Activated T-cell treated with anti-CD3 and anti-CD28 coated beads, Interleukin-2, amount 50 U/mL, for 1 hour (primary cell): ENCODE data around the gene CAMKV.
"Not testable (repeated sequence)": the region's sequence is repeated elsewhere in the genome, so short reads cannot be mapped to it uniquely, and the experiment has no call there.

Experiments
- DNase-seq: peaks from one replicate; pipeline ENCODE4 v3.0.0-alpha.2; 2020

The CAMKV gene

DNA sequence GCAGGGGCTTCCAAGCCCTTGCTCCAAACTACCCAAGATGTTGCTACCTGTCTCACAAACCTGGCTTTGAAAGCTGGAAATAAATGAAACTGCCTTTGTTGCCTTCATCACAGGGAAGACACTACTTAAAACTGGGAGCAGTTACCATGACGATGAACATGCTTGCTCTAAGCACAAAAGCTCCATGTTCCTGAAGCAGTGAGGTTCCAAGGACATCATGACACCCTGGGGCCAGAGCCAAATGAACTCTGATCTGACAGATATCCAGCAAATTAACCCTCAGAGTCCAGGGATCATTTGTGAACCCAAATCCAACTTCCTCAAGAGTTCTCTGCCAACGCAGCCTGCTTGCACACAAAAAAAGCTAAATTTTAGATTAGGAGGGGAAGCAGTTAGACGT lies 24.0 kb downstream of the CAMKV start:
- DNase-seq = no peak

DNA sequence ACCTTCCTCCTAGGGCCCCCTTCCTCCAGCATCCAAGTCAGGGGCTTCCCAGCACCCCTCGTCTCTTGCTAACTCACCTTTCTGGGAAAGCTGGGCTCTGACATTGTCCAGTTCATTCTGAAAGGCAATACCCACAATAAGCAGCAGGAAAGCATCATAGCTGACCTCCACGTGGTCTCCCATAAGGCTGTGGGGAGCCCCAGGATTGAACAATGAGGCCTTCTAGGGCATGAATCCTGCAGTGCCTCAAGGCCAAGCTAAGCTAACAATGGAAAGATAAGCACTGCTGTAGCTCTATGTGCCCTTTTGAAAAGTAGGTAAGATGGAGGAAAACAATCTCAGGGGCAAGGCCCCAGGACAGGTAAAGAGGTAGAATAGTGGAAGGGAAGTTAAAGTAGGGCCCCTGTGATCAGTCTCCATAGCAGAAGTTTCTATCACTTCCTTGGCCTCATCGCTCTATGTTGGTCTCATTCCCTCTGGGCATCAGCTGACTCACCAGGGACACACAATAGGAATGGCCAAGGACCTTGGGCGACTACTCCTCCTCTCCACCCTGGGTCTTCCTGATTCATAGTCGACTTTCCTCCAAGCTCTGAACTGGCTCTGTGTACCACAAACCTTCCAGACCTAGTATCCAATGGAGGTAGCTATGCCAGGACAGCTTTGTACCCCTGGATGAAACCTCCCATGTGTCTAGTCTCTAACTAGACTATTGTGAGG lies 25.1 kb downstream of the CAMKV start:
- no peak for DNase-seq

DNA sequence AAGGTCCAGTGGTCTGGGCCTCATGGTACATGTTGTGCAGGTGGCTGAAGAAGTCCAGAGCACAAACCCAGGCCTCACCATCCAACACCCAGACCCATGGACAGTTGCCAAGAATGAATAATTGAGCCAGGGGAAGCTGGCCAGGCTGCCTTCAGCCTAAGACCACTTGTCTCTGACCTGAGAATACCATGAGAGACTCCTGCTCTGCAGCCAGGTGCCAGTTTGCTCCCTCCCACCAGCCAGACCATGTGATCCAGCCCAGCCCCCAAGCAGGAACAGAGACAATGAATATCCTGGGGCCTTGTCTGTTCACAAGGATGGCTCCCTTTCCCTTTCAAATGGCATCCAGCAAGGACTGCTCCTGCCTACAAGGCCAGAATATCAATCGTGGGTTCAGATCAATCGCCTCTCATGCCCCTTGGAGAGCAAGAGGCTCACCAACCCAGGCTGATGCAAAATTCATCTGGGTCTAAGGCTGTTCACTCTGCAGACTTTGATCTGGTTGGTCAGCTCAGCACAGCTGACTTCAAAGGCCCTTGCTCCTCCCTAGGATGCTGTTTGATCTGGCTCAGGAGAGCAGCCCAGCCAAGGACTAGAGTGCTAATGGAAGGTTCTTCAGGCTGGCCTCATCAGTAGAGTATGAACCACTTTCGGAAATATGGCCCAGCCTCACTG lies 26.7 kb downstream of the CAMKV start:
- no peak for DNase-seq

DNA sequence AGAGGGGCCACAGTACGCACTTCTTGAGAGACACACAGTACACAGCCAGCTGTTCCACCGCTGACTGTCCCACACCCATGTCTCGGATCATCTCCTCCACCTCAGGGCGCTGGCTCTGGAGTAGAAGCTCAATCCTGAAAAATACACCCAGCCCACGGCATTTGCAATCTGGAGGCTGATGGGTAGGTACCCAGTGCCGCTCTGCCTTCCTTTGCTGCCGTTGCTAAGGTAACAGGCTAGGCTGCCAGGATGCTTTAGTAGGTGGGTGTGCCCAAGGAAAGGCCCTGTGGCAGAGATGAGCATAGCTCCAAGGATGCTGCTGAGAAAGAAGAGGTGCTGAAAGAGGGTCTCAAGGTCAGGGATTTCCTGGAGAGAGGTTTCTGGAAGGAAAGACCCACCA lies 27.9 kb downstream of the CAMKV start:
- DNase-seq = no peak

DNA sequence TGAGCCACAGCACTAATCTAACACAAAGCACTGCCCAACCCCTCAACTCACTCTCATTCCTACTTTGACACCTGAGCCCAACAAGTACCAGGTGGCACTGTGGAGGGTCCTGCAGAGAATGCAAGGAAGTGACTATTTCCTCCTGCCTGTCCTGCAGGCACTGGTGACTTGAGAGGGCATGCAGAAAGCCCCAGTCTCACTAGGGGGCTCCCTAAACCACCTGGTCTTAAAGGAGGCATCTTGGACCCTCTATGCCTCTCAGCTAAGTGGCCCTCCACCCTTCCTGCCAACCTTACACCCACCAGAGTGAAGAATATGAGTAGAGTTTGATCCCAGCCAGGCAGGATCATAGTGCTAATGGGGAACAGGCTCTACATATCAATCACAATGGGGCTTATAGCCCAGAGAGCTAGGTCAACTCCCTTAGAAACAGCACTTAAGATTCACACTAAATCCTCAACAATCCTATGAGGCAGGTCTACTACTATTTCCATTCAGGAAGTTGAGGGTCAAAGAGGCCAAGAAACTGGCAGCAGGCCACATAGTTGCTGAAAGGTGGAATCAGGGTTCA lies 28.5 kb downstream of the CAMKV start:
- no peak for DNase-seq

DNA sequence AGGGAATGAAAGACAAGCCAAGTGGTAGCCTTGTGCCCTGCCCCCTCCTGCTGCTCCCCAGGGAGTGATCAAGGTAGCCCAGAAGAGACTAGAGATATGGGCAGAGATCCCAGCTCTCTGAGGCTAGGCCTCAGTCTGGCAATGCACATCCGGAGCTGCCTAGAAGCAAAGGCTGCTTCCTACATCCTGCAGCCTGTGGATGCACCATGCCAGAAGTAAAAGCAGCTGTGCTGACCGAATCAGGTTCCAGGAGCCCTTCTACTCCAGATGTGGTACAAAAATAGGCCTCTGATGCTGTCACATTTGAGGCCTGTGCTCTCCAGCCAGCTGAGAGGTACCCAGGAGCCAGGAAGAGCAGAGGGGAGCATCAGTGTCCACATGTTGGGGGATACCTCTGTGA lies 29.3 kb downstream of the CAMKV start:
- DNase-seq = no peak

DNA sequence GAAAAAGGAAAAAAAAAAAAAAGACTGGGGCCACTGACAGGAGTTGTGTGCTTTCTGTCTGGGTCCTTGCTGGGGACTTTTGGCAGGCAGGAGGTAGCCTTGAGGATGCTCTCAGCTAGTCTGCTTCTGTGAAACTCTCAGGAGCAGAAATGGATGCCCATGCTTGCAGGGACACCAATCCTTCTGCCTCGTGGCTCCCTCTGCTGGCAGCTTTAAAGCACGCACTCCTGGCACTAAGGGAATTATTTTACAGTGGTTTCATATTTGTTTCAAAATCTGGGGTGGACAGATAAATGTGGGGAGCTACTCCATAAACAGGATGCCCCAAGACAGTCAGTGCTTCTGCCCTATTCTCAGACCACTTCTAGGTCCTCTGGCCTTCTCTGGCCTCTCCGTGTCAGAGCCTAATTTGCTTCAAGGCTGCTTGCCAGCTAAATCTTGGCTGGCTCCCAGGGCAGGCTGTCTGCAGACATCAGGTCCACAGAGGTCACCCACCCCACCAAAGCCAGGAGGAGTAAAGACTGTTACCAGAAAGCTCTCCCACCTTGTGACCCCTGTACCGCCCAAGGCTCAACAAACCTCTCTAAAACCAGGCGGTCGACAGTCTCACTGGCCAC lies 30.4 kb downstream of the CAMKV start:
- DNase-seq = peak; percentile 80

DNA sequence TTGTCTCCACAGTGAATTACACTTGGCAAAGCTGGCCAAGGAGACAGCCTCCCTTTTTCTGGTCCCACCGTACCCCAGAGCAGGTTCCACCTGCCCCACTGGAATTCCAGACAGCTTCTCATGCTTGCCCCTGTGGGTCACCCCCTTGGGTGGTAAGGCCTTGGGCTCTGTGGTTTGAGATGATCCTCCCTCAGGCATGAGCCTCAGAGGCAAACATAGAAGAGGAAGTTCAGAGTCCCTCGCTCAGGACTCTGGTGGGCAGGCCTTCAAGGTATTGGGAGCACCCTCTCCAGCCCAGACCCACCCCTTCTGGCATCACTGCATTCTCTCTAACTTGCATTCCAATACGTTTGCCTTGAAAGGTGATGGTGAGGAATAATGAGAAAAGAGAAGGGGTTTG lies 38.4 kb downstream of the CAMKV start:
- no peak for DNase-seq

DNA sequence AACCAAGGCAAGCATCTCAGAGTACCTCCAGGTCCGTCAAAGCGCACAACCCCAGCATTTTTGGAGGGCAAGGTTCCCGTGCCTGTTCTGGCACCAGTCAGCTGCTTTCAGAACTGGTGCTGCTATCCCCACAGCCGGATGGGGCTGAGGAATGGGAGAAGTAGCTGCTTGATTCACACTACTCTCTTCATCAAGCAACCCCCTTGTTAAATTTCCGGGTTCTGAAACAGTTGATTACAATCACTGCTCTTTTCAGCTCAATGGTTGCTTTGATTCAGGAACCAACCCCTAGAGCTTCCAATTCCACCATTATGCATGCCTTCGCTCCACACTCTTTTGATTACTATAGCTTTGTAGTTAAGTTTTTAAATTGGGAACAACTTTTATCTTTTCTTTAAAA lies 43.7 kb downstream of the CAMKV start:
- no peak for DNase-seq

DNA sequence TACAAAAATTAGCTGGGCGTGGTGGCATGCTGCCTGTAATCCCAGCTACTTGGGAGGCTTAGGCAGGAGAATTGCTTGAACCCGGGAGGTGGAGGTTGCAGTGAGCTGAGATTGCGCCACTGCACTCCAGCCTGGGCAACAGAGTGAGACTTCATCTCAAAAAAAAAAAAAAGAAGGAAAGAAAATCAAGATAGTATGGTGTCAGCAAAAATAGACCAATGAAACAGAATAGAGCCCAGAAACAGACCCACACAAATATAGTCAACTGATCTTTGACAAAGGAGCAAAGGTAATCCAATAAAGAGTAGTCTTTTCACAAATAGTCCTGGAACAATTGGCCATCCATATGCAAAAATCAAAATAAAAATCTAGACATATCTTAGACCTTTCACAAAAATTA lies 46.6 kb downstream of the CAMKV start:
- DNase-seq = not testable (repeated sequence)

DNA sequence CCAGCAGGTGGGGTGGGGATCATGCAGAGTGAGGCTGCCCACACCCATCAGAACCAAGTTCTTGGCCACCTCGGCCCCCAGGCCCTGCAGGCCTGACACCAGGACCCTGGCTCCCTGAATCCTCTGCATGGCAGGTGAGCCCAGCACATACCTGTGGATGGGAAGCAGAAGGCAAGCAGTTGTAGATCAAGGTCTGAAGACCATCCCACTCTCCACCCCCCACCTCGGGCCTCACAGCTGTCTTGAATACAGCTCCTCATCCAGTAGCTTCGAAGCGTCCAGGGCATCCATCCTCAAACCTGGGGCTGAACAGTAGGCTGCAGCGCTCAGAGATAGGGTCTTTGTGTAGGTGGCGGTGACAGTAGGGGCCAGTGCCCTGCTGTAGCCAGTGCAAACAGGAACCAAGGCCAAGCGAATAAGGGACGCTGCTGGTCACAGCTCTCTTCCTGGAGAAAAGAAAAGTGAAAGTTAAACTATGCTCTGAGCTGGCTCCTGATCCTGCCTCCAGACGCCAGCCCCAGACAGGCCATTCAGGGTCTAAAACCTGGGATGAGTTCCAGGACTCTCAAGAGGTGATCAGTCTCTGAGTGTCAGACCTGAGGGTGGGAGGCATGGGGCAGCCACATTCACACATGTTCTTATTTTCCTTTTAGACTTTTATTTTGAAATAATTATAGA lies 56.1 kb downstream of the CAMKV start, which contains the start of gene UBA7:
UBA7 (minus strand) TSS at position 457 of the 678 bp plus-strand sequence; CDS start at position 291, 166 bp downstream.
- peak; percentile 45 for DNase-seq

DNA sequence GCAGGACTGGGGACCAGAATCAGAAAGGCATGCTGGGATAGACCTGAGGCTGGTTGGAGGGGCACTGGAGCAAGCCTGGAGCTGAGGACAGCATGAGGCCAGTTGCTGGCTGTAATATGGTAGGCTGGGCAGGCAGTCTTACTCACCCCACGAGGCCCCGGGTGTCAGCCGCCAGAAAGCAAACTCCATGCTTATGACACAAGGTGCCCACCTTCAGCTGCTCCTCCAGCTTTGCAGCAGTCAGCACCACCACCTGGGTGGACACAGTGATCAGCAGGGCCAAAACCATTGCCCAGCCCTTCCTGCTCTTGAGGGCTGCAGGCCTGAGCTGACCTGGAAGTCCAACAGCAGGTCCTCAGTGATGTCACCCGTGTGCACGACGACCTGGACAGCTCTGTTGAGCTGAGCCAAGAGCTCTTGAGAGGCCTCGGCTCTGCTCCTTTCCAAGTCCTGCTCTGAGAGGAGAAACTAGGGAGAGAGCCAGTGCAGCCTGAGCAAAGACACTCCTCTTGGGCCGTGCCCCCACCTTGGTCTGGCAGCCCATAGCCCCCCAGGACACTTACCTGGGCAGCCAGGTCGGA lies 56.7 kb downstream of the CAMKV start:
- no peak for DNase-seq
